HG03135 (cell line): ENCODE data around the gene ENTREP1.
"Not testable (repeated sequence)": the region's sequence is repeated elsewhere in the genome, so short reads cannot be mapped to it uniquely, and the experiment has no call there.

Experiments
- ATAC-seq: cut with Tn5 transposase; IDR thresholded peaks from one replicate; pipeline ENCODE4 v1.9.1; 2021; ENCODE audit warnings: mild to moderate bottlenecking, moderate library complexity; ENCODE audit not compliant: unreplicated experiment

The ENTREP1 gene

GRCh38 chr9:69324549-69325401 is at the start of gene ENTREP1:
TSS of gene ENTREP1 (plus strand) at chr9:69325215. CDS start at chr9:69325310, 95 bp downstream.
- no peak for ATAC-seq

- no peak for ATAC-seq
These were observed 48.2 kb upstream of the ENTREP1 start for GRCh38 chr9:69276775-69277174.

GRCh38 chr9:69279084-69279731 is 45.8 kb upstream of the ENTREP1 start:
- peak; percentile 76 for ATAC-seq

GRCh38 chr9:69279733-69280132 is 45.3 kb upstream of the ENTREP1 start:
- ATAC-seq, result no peak

- no peak for ATAC-seq
These were observed 42.0 kb upstream of the ENTREP1 start for GRCh38 chr9:69283003-69283402.

- ATAC-seq, result no peak
These were observed 32.9 kb upstream of the ENTREP1 start for GRCh38 chr9:69292078-69292477.

- ATAC-seq, result no peak
These were observed 31.9 kb upstream of the ENTREP1 start for GRCh38 chr9:69293156-69293555.

- no peak for ATAC-seq
These were observed 29.0 kb upstream of the ENTREP1 start for GRCh38 chr9:69295872-69296552.

GRCh38 chr9:69297300-69297980 is 27.6 kb upstream of the ENTREP1 start:
- ATAC-seq, result no peak

- no peak for ATAC-seq
These were observed 25.7 kb upstream of the ENTREP1 start for GRCh38 chr9:69299315-69299714.

- ATAC-seq, result no peak
These were observed 25.2 kb upstream of the ENTREP1 start for GRCh38 chr9:69299826-69300225.

GRCh38 chr9:69303331-69303730 is 21.7 kb upstream of the ENTREP1 start:
- no peak for ATAC-seq

GRCh38 chr9:69306895-69307445 is 18.0 kb upstream of the ENTREP1 start:
- ATAC-seq, result not testable (repeated sequence)

GRCh38 chr9:69307446-69308205 is 17.4 kb upstream of the ENTREP1 start:
- no peak for ATAC-seq

- no peak for ATAC-seq
These were observed 16.6 kb upstream of the ENTREP1 start for GRCh38 chr9:69308206-69308931.

- no peak for ATAC-seq
These were observed 11.8 kb upstream of the ENTREP1 start for GRCh38 chr9:69313175-69313574.

- no peak for ATAC-seq
These were observed 10.5 kb upstream of the ENTREP1 start for GRCh38 chr9:69314547-69314946.

- ATAC-seq, result no peak
These were observed 7.9 kb upstream of the ENTREP1 start for GRCh38 chr9:69317081-69317480.

GRCh38 chr9:69317894-69318293 is 7.1 kb upstream of the ENTREP1 start:
- ATAC-seq, result peak; percentile 77
